Neural cell (in vitro differentiated cells): ENCODE data around the gene SGCD. TPM values are rescaled to one million over a fixed set of nuclear protein-coding genes. Genes with fewer than 3 reads are reported as not detected.

Source experiments
- H2AFZ ChIP-seq: fragments of 200-600, 300-800 bp; sonication (generic), shearing (Covaris generic); 2 replicates; pipeline ENCODE4 v1.6.0; 2014; ENCODE audit warnings: low read depth, mild to moderate bottlenecking, antibody characterized with exemption, low read length, moderate library complexity
- H3F3A ChIP-seq: fragments of 200-600 bp; shearing (Covaris generic); 2 replicates; pipeline ENCODE4 v1.6.1; 2016; ENCODE audit warnings: mild to moderate bottlenecking, moderate library complexity, mixed read lengths, antibody characterized with exemption, low read length; ENCODE audit not compliant: insufficient read depth, poor library complexity, severe bottlenecking
- H3K27ac ChIP-seq: fragments of 200-600, 300-800 bp; sonication (generic), shearing (Covaris generic); 2 replicates; pipeline ENCODE4 v1.5.1; 2014; ENCODE audit warnings: mild to moderate bottlenecking, low read length, moderate library complexity
- H3K27me3 ChIP-seq: fragments of 300-800, 200-600 bp; sonication (generic), shearing (Covaris generic); 2 replicates; pipeline ENCODE4 v1.6.0; 2014; ENCODE audit warnings: mild to moderate bottlenecking, low read depth, low read length, moderate library complexity; ENCODE audit not compliant: insufficient read depth
- H3K36me3 ChIP-seq: fragments of 300-800, 200-600 bp; sonication (generic), shearing (Covaris generic); 2 replicates; pipeline ENCODE4 v1.5.1; 2014; ENCODE audit warnings: mild to moderate bottlenecking, antibody characterized with exemption, low read length, moderate library complexity; ENCODE audit not compliant: insufficient read depth
- H3K4me2 ChIP-seq: fragments of 300-800, 200-600 bp; sonication (generic), shearing (Covaris generic); 2 replicates; pipeline ENCODE4 v1.6.0; 2014; ENCODE audit warnings: mild to moderate bottlenecking, low read length
- H3K4me3 ChIP-seq: fragments of 300-800, 200-600 bp; sonication (generic), shearing (Covaris generic); 2 replicates; pipeline ENCODE4 v1.5.1; 2014; ENCODE audit warnings: mild to moderate bottlenecking, low read length, moderate library complexity
- H3K79me2 ChIP-seq: fragments of 200-600 bp; shearing (Covaris generic); replicated peaks from 2 replicates; pipeline ENCODE4 v1.6.0; 2014; ENCODE audit warnings: mild to moderate bottlenecking, low read length, moderate library complexity; ENCODE audit not compliant: insufficient read depth
- H3K9ac ChIP-seq: fragments of 300-800, 200-600 bp; sonication (generic), shearing (Covaris generic); 2 replicates; pipeline ENCODE4 v1.6.1; 2016; ENCODE audit warnings: mild to moderate bottlenecking, low read length, mixed read lengths
- H3K9me2 ChIP-seq: fragments of 200-600 bp; shearing (Covaris generic); 2 replicates; pipeline ENCODE4 v1.6.1; 2016; ENCODE audit warnings: mild to moderate bottlenecking, low read length, mixed read lengths; ENCODE audit not compliant: insufficient read depth
- H3K9me3 ChIP-seq: fragments of 200-600, 300-800 bp; sonication (generic), shearing (Covaris generic); 2 replicates; pipeline ENCODE4 v1.6.1; 2016; ENCODE audit warnings: mild to moderate bottlenecking, mixed run types, low read length, moderate library complexity, mixed read lengths
- H4K20me1 ChIP-seq: fragments of 200-600 bp; shearing (Covaris generic); 2 replicates; pipeline ENCODE4 v1.6.1; 2016; ENCODE audit warnings: mild to moderate bottlenecking, mixed run types; ENCODE audit not compliant: insufficient read depth
- CTCF ChIP-seq: fragments of 450-650 bp; IDR thresholded peaks from 2 replicates; pipeline ENCODE4 v1.5.1; 2014; ENCODE audit warnings: antibody characterized with exemption, mild to moderate bottlenecking, moderate library complexity; ENCODE audit not compliant: poor library complexity, severe bottlenecking
- EP300 ChIP-seq: fragments of 450-650 bp; conservative IDR thresholded peaks from 2 replicates; pipeline ENCODE4 v1.6.1; 2014; ENCODE audit warnings: antibody characterized with exemption, mild to moderate bottlenecking, moderate library complexity; ENCODE audit not compliant: poor library complexity, severe bottlenecking
- EZH2 ChIP-seq: fragments of 200-600, 300-800 bp; shearing (Covaris generic), sonication (generic); IDR thresholded peaks from 2 replicates; pipeline ENCODE4 v1.6.1; 2014; ENCODE audit warnings: antibody characterized with exemption, low read length, borderline replicate concordance, mild to moderate bottlenecking; ENCODE audit not compliant: insufficient read depth, poor library complexity, severe bottlenecking
- MXI1 ChIP-seq: fragments of 450-650 bp; conservative IDR thresholded peaks from 2 replicates; pipeline ENCODE4 v1.6.1; 2014; ENCODE audit warnings: antibody characterized with exemption, mild to moderate bottlenecking; ENCODE audit not compliant: poor library complexity, severe bottlenecking
- POLR2AphosphoS5 ChIP-seq: IDR thresholded peaks from 2 replicates; pipeline ENCODE4 v1.6.1; 2012
- RAD21 ChIP-seq: fragments of 450-650 bp; conservative IDR thresholded peaks from 2 replicates; pipeline ENCODE4 v1.6.1; 2014; ENCODE audit warnings: antibody characterized with exemption, mild to moderate bottlenecking, moderate library complexity
- SMC3 ChIP-seq: fragments of 450-650 bp; conservative IDR thresholded peaks from 2 replicates; pipeline ENCODE4 v1.6.1; 2014; ENCODE audit warnings: antibody characterized with exemption, mild to moderate bottlenecking, moderate library complexity; ENCODE audit not compliant: poor library complexity
- TAF1 ChIP-seq: IDR thresholded peaks from 2 replicates; pipeline ENCODE4 v1.6.1; 2012; ENCODE audit warnings: low read depth
- polyA plus RNA-seq: library from polyadenylated mRNA; depleted of rRNA; stranded (reverse); fragments of >200 nt; gene quantifications from 2 replicates; pipeline ENCODE4 v1.2.3, GENCODE V29; 2014
- TF ChIP-seq, protein P1 (sequence below): IDR thresholded peaks from 2 replicates; pipeline ENCODE4 v1.6.1; 2012; ENCODE audit warnings: borderline replicate concordance

Gene SGCD
- polyA plus RNA-seq, 1 donor from 2014 or later: 3.4 TPM

DNA sequence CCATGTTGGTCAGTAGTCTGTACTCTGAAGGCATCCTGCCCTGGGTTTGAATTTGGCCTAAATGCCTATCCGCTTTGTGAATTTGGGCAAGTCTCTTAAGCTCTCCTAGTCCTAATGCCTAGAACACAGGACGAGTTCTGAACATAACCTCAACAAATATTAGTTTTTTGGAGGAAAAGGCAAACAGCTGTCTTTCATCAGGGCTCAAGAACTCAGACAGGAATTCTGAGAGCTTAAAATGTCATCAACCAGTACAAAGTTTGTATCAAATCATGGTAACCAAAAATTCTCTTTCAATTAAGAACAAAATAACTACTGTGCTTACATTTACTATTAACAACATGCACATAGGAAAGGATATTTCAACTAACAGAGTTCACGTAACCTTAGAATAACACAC is 340.7 kb downstream of the SGCD start:
- TF ChIP-seq POLR2AphosphoS5 (no peak), SMC3 (no peak), RAD21 (no peak), EP300 (no peak), MXI1 (no peak), CTCF (no peak), TAF1 (no peak), EZH2 (no peak)
- TF ChIP-seq, protein P1, sequence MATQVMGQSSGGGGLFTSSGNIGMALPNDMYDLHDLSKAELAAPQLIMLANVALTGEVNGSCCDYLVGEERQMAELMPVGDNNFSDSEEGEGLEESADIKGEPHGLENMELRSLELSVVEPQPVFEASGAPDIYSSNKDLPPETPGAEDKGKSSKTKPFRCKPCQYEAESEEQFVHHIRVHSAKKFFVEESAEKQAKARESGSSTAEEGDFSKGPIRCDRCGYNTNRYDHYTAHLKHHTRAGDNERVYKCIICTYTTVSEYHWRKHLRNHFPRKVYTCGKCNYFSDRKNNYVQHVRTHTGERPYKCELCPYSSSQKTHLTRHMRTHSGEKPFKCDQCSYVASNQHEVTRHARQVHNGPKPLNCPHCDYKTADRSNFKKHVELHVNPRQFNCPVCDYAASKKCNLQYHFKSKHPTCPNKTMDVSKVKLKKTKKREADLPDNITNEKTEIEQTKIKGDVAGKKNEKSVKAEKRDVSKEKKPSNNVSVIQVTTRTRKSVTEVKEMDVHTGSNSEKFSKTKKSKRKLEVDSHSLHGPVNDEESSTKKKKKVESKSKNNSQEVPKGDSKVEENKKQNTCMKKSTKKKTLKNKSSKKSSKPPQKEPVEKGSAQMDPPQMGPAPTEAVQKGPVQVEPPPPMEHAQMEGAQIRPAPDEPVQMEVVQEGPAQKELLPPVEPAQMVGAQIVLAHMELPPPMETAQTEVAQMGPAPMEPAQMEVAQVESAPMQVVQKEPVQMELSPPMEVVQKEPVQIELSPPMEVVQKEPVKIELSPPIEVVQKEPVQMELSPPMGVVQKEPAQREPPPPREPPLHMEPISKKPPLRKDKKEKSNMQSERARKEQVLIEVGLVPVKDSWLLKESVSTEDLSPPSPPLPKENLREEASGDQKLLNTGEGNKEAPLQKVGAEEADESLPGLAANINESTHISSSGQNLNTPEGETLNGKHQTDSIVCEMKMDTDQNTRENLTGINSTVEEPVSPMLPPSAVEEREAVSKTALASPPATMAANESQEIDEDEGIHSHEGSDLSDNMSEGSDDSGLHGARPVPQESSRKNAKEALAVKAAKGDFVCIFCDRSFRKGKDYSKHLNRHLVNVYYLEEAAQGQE: no peak
- Histone ChIP-seq H3K4me2 (no peak overlapping the region), H2AFZ (no peak overlapping the region), H3K9ac (no peak overlapping the region), H3K79me2 (no peaks in the 10 kb centered on the region), H3K27me3 (no peaks in the 10 kb centered on the region), H3K27ac (no peak overlapping the region), H3K9me3 (no peaks in the 10 kb centered on the region), H3F3A (no peaks in the 10 kb centered on the region), H3K9me2 (no peaks in the 10 kb centered on the region), H4K20me1 (no peaks in the 10 kb centered on the region), H3K36me3 (no peaks in the 10 kb centered on the region), H3K4me3 (no peak overlapping the region)

- Histone ChIP-seq H3K9me2 (no peaks in the 10 kb centered on the region), H3K4me2 (no peak overlapping the region), H3K27me3 (no peaks in the 10 kb centered on the region), H3K9ac (no peak overlapping the region), H3K36me3 (no peaks in the 10 kb centered on the region), H2AFZ (no peak overlapping the region), H4K20me1 (no peaks in the 10 kb centered on the region), H3K27ac (no peak overlapping the region), H3K9me3 (no peaks in the 10 kb centered on the region), H3K79me2 (no peaks in the 10 kb centered on the region), H3K4me3 (no peak overlapping the region), H3F3A (peaks cover under 1% of the 10 kb centered on the region)
- TF ChIP-seq, protein P1: no peak
These were observed 342.5 kb downstream of the SGCD start for GRCh38 chr5:156669416-156669815.
